B cell (primary cell): ENCODE measurements around the gene OAT.

Experiments used
- EZH2 ChIP-seq: IDR thresholded peaks from 2 replicates; pipeline ENCODE4 v1.6.1; 2012; ENCODE audit warnings: borderline replicate concordance, low read depth, mild to moderate bottlenecking, moderate library complexity, low read length; ENCODE audit not compliant: insufficient read depth, poor library complexity, severe bottlenecking
- TF ChIP-seq, protein P1 (sequence below): fragments of 200-600 bp; IDR thresholded peaks from one replicate; pipeline ENCODE4 v1.8.0; 2022; ENCODE audit warnings: antibody characterized with exemption, mild to moderate bottlenecking

DNA sequence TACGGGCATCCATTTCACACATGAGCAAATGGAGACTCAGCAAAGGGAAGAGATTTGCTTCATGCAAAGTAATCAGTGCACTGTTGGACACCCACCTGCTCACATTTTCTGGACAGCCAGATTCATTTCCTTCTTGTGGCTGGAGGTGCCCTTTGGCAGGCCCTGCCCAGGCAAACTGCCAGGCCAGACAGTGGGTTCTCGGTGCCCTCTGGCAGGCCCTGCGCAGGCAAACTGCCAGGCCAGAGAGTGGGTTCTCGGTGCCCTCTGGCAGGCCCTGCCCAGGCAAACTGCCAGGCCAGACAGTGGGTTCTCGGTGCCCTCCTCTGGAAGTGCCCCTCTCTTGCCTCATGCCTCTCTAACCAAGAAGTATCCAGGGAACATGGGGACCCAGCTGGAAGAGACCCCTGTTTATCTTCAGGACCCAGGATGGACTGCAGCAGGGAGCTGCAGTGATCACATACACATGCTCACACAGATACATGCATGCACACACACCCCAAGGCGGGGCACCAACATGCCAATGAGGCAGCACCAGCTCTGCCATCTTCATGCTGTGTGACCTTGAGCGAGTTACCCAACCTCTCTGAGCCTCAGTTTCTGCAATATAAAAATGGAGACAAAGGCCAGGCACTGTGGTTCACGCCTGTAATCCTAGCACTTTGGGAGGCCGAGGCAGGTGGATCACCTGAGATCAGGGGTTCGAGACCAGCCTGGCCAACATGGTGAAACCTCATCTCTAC, 67.1 kb downstream of the OAT start:
- TF ChIP-seq, protein P1, sequence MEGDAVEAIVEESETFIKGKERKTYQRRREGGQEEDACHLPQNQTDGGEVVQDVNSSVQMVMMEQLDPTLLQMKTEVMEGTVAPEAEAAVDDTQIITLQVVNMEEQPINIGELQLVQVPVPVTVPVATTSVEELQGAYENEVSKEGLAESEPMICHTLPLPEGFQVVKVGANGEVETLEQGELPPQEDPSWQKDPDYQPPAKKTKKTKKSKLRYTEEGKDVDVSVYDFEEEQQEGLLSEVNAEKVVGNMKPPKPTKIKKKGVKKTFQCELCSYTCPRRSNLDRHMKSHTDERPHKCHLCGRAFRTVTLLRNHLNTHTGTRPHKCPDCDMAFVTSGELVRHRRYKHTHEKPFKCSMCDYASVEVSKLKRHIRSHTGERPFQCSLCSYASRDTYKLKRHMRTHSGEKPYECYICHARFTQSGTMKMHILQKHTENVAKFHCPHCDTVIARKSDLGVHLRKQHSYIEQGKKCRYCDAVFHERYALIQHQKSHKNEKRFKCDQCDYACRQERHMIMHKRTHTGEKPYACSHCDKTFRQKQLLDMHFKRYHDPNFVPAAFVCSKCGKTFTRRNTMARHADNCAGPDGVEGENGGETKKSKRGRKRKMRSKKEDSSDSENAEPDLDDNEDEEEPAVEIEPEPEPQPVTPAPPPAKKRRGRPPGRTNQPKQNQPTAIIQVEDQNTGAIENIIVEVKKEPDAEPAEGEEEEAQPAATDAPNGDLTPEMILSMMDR, result no peak
- no peak for TF ChIP-seq EZH2
